ENCODE results near the gene KIFAP3.

The KIFAP3 gene

GRCh38 chr1:169974067-169974466 is 100.4 kb downstream of the KIFAP3 start:
- no peak for DNase-seq

GRCh38 chr1:169970114-169970513 is 104.4 kb downstream of the KIFAP3 start:
- no peak for DNase-seq

DNA sequence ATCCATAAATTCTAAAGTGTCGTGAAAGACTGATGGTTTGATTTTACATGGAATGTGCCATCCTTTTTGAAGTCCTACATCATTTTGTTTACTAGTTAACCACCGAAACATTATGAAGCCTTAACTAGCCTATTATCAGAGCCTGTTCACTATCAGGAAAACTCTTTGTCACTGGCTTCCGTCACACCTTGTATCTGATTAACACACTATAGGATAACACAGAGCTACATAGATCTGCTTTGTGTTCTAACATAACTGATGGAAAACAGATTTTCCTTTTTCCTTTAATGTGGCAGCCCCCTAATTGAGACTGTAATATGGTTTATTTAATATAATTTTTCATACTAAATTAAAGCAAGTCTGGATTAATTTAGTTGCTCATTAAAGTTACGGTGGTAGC is 106.3 kb downstream of the KIFAP3 start:
- DNase-seq, result no peak

DNA sequence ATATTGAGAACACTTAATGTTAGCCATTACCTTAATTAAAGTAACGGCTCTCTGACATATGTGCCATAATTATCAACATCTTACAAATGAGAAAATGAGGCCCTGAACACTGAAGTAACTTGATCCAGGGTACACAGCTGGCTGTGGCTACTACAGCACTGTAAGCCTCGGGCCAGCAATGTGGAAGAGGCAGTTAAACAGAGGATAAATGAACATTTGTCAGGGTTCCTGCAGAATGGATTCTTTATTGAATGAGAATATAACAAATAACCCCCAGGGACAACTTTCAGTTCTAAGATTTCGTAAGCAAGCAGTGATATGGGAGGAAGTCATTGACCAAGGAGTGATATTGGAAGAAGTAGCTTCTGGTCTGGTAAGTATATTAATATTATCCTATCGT is 110.3 kb downstream of the KIFAP3 start:
- DNase-seq, result no peak

- DNase-seq, result no peak
These were observed 114.8 kb downstream of the KIFAP3 start for GRCh38 chr1:169959686-169960085.

DNA sequence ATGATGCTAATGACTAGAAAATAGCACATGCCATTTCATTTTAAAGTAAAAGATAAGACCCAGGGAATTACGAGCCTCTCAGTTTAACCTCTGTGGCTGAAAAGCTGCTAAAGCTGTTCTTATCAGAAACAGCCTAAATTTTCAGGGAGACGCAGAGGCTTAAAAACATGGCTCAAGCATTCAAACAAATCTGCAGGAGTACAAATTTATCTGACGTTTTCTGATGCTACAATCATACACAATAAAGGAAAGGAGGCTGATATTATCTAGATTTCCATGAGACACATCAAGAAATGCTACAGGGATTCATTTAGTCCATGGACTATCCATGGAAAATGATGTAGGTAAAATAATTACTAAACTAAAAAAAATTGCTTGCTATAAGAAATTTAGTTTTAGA is 115.5 kb downstream of the KIFAP3 start:
- DNase-seq, result no peak

DNA sequence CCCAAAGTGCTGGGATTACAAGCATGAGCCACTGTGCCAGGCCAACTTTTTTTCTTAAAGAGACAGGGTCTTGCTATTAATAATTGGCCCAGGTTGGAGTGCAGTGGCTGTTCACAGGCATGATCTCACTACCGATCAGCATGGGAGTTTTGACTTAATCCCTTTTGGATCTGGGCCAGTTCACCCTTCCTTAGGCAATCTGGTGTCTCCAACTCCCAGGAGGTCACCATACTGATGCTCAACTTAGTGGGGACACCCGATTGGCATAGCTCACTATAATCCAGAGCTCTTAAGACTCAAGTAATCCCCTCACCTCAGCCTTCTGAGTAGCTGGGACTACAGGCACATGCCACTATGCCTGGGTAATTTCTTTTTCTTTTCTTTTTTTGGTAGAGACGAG is 116.6 kb downstream of the KIFAP3 start:
- no peak for DNase-seq

DNA sequence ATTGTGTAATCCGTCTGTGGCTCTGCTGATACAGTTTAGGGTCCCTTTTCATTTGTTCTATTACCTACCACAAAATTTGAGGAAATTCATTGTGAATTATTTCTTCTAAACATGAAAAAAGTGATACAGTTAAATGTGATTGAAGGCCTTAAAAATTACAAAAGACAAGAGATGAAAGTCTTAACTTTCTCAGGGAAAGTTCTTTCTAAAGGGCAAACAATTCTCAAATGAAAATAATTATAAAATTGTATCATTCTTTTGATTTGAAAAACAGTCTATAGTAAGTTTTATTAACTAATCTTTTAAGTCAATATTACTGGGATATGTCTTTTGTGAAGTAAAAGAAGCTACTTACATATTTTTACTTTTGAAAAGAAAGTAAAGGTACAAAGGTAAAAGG is 123.4 kb downstream of the KIFAP3 start:
- DNase-seq, result no peak

DNA sequence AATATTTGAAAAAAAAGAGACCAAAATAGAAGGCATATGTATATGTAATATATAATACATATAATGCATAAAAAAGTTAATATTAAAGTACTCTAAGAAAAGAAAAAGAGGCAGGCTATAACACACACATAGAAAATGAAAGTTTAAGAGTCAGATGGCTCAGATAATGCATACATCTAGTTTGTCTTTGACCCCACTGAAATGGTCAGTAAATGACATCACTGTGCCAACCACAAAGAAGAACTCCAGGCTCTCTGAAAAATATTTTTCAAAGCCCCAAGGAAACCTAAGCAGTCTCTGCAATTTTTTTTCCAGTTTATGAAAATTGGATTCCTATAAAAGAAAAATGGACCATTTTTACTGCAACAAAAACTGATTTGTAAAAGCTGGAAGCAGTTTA is 125.4 kb downstream of the KIFAP3 start:
- DNase-seq, result no peak

GRCh38 chr1:169946206-169946605 is 128.3 kb downstream of the KIFAP3 start:
- no peak for DNase-seq

- DNase-seq, result no peak
These were observed 129.3 kb downstream of the KIFAP3 start for GRCh38 chr1:169945181-169945580.

- DNase-seq, result no peak
These were observed 129.9 kb downstream of the KIFAP3 start for GRCh38 chr1:169944621-169945020.

- DNase-seq, result no peak
These were observed 130.4 kb downstream of the KIFAP3 start for GRCh38 chr1:169943963-169944526.

DNA sequence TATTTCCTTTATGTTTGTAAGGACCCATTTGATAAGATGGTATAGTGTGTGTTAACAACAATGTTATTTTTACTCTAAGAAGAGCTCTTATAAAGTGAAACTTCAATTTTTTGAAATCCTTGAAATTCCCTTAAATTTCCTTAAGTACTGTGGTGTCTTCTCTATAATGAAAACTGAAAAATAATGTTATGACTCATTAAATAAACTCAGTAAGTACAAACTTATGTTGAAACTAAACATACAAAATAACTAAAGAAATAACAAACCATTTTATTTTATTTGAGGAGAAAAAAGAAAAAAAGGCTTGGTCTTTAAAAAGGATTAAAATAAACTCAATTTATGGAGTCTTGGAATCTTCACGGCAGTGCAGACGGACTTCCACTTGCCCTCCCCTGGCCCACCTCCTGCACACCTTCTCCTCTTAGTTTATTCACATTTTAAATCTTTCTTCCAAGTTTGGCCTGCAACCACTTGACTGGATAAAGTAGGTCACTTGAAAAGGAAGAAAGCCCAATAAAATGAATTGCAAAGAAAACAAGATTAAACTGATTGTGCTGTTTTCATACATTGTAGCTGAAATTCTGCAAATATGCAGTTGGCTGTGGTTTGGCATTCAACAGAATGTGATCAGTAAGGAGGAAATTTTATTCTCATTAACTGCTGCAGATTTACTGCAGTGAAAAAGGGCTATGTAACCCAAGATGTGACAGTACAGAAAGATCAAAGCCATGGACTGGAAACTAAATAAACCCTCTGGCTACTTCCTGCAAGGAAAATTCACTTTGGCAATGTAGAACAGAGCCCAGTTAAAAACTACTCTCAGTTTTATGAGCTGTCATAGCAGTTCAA is 132.3 kb downstream of the KIFAP3 start:
- no peak for DNase-seq

DNA sequence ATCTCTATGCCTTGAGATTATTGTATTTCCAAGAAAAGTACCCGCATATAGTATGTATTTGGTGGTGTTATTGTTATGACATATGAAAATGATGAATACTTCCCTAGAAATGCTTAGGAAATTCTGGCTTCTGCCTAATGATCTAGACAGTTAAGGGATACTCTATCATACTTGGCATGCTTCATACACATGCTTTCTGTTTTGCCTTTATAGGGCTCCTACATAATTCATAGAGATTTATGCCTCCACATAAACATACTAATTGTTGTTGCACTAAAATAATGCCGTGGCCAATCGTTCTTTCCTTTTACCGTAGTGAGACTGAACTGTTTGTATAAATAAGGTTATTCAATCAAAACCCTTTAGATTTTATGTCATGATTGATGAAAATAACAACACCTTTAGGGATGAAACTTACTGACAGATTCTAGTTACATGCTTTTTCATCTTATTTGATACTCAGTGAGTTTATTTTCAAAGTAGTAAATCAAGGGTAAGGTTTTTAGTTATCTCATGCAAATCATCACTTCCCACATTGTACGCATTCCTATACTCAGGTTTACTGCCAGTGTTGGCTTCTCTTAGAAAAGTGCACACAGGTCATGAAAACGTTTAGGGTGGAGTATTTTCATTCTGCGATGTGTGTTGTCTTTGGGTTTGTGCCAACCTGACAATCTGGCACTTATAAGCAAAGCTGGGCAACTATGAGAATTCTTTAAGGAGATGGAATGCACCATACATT is 140.3 kb downstream of the KIFAP3 start:
- no peak for DNase-seq

GRCh38 chr1:169931795-169932231 is 142.7 kb downstream of the KIFAP3 start:
- no peak for DNase-seq

- no peak for DNase-seq
These were observed 145.3 kb downstream of the KIFAP3 start for GRCh38 chr1:169929210-169929526.

DNA sequence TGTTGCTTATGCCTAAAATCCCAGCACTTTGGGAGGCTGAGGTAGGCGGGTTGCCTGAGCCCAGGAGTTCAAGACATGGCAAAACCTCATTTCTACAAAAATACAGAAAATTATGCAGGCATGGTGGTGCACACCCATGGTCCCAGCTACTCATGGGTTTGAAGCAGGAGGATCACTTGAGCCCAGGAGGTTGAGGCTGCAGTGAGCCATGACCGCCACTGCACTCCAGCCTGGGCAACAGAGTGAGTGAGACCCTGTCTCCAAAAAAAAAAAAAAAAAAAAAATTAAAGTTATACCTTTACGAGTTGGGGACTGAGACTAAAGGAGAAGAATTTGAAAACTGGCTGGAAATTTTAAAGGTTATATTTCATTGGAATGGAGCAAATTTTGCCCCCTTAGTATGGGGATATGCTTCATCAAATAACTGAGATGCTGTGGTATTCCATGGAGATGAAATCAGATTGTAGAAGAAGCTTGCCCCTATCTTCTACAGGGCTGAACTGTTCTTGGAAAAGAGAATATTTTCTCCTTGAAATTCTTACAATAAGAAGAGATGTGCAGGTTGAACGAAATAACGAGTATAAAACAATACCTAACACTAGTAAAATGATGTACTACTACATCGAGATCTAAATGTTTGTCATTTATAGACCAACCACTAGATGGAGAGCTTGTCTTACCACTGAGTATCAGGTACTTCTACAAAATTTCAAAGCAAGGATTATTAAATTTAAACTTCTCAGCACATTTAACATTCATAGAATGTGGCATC is 145.9 kb downstream of the KIFAP3 start:
- DNase-seq, result peak; percentile 42

DNA sequence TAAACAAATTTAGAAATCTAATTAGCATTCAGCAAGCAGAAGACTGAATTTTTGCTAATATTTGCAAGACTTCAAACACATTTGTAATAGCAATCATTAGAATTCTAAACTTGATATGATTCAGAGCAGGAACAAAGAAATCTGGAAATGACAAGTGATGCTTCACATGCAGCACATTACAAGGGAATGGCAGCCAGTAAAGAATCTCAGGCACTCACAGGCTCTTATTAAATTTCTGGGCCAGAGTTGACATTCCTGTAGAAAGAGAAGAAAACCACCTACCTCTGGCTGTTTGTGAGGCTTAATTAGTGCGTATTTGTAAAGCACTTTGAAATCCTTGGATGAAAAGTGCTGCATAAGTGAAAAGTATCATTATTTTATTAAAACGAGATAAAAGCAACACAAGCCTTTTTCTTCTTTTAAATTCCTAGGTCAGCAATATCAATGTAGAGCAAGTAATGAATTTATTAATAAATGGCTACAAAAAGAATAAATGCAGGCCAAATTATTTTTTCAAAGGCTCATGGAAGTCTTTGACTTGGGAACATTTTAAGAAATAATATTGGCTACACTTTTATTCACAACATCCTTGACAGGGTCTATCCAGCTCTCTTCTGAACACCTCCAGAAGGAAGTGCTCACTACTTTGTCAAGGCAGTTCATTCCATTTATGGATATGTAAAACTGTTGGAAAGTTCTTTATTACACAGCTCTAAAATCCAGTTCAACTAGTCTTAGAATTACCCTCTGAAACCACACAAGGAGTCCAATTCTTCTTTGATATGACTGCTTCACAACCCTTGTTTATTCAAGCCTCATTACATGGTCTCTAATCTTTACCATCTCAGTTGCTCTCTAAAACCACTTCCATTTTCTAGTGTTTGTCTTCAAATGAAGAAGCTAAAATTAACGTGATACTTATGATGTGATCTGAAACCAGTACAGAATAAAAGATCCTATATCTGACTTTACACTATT is 148.7 kb downstream of the KIFAP3 start:
- DNase-seq, result no peak

- no peak for DNase-seq
These were observed 149.7 kb downstream of the KIFAP3 start for GRCh38 chr1:169924829-169925228.

GRCh38 chr1:169924063-169924462 is 150.4 kb downstream of the KIFAP3 start:
- DNase-seq, result no peak

GRCh38 chr1:169921080-169921479 is 153.4 kb downstream of the KIFAP3 start:
- DNase-seq, result no peak

Measured in NCI-H1694 (cell line).